ENCODE data around the gene NFYA. TPM values are rescaled to one million over a fixed set of nuclear protein-coding genes. Genes with fewer than 3 reads are reported as not detected.

NFYA gene
- total RNA-seq, 1 donor from 2014 or later = 21.0 TPM

GRCh38 chr6:41064841-41065240, 7.9 kb upstream of the NFYA start:
- Histone ChIP-seq H3K9me3 (no peaks in the 10 kb centered on the region), H3K36me3 (peaks cover 63% of the 10 kb centered on the region), H3K4me1 (peaks cover 18% of the 10 kb centered on the region), H3K4me3 (no peak overlapping the region), H3K27me3 (ENCODE audit: low read depth) (no peaks in the 10 kb centered on the region), H3K27ac (no peak overlapping the region)
- no peak for DNase-seq
- intact Hi-C loops (cut with DNase I) = no loop called here
- no peak for TF ChIP-seq CTCF (IDR thresholded peaks at IDR 0.05)
- ATAC-seq = peak in 1 of 2 donors; percentile 19

- Histone ChIP-seq H3K4me1 (peaks cover 19% of the 10 kb centered on the region), H3K27me3 (ENCODE audit: low read depth) (no peaks in the 10 kb centered on the region)
- intact Hi-C loops (cut with DNase I) = no loop called here
These were observed 7.2 kb upstream of the NFYA start for GRCh38 chr6:41065550-41066026.

GRCh38 chr6:41066867-41067304, 5.9 kb upstream of the NFYA start:
- Histone ChIP-seq H3K27me3 (ENCODE audit: low read depth) (no peaks in the 10 kb centered on the region), H3K4me3 (no peak overlapping the region), H3K27ac (no peak overlapping the region), H3K36me3 (peaks cover 57% of the 10 kb centered on the region), H3K9me3 (no peaks in the 10 kb centered on the region), H3K4me1 (peaks cover 16% of the 10 kb centered on the region)
- intact Hi-C loops (cut with DNase I) = no loop called here
- peak; percentile 87 for TF ChIP-seq CTCF (IDR thresholded peaks at IDR 0.05)
- no peak for ATAC-seq
- peak; percentile 71 for DNase-seq

More at GRCh38 chr6:41065550-41066026, 7.2 kb upstream of the NFYA start:
- H3K9me3 ChIP-seq = no peaks in the 10 kb centered on the region
- no peak for DNase-seq
- no peak for ATAC-seq
- H3K4me3 ChIP-seq = no peak overlapping the region
- peaks cover 64% of the 10 kb centered on the region for H3K36me3 ChIP-seq
- no peak for TF ChIP-seq CTCF (IDR thresholded peaks at IDR 0.05)
- H3K27ac ChIP-seq = no peak overlapping the region

GRCh38 chr6:41071501-41071922, 1.3 kb upstream of the NFYA start:
- peak overlapping the region; percentile 99 for H3K27ac ChIP-seq
- H3K9me3 ChIP-seq = no peaks in the 10 kb centered on the region
- H3K4me1 ChIP-seq = peaks cover 42% of the 10 kb centered on the region
- no peak for TF ChIP-seq CTCF (IDR thresholded peaks at IDR 0.05)
- H3K4me3 ChIP-seq = peak overlapping the region; percentile 93
- intact Hi-C loops (cut with DNase I) = no loop called here
- H3K36me3 ChIP-seq = peaks cover 31% of the 10 kb centered on the region
- DNase-seq (peak; percentile 87), ATAC-seq (no peak)
- no peaks in the 10 kb centered on the region for H3K27me3 ChIP-seq (ENCODE audit: low read depth)

- Histone ChIP-seq H3K4me3 (peak within 1 kb of the TSS; percentile 93), H3K9me3 (no peaks in the 10 kb centered on the region), H3K4me1 (peaks cover 40% of the 10 kb centered on the region), H3K36me3 (peaks cover 27% of the 10 kb centered on the region), H3K27me3 (ENCODE audit: low read depth) (no peaks in the 10 kb centered on the region), H3K27ac (peak within 1 kb of the TSS; percentile 99)
- TF ChIP-seq CTCF (IDR thresholded peaks at IDR 0.05) = no peak
- DNase-seq (peak; percentile 99), ATAC-seq (peak; percentile 89 to 90)
- intact Hi-C loops (cut with DNase I) = no loop called here
These were observed 595 bp upstream of the NFYA start, which contains the start of gene OARD1 for GRCh38 chr6:41071923-41072835. TSS of gene OARD1 (minus strand) at chr6:41072356. CDS start at chr6:41071634, 722 bp downstream.

All from lower lobe of right lung (tissue), 2 donors.